HG02763 (cell line): Measurements from ENCODE around the gene CEP192.
"Not testable (repeated sequence)": the region's sequence is repeated elsewhere in the genome, so short reads cannot be mapped to it uniquely, and the experiment has no call there.

Experiments
- ATAC-seq: cut with Tn5 transposase; IDR thresholded peaks from one replicate; pipeline ENCODE4 v1.9.1; 2021; ENCODE audit warnings: mild to moderate bottlenecking, moderate library complexity; ENCODE audit not compliant: unreplicated experiment

CEP192 gene

GRCh38 chr18:13028869-13029268, 37.7 kb downstream of the CEP192 start:
- no peak for ATAC-seq

GRCh38 chr18:13032173-13032572, 41.0 kb downstream of the CEP192 start:
- no peak for ATAC-seq

GRCh38 chr18:13035249-13035914, 44.2 kb downstream of the CEP192 start:
- ATAC-seq = no peak

- no peak for ATAC-seq
Measured at GRCh38 chr18:13036622-13037320, 45.6 kb downstream of the CEP192 start.

GRCh38 chr18:13039806-13040205, 48.6 kb downstream of the CEP192 start:
- ATAC-seq = no peak

GRCh38 chr18:13043066-13043465, 51.9 kb downstream of the CEP192 start:
- no peak for ATAC-seq

- no peak for ATAC-seq
Measured at GRCh38 chr18:13048061-13048595, 57.0 kb downstream of the CEP192 start.

GRCh38 chr18:13051159-13051558, 60.0 kb downstream of the CEP192 start:
- ATAC-seq = no peak

- ATAC-seq = no peak
Measured at GRCh38 chr18:13051950-13052349, 60.8 kb downstream of the CEP192 start.

GRCh38 chr18:13054336-13054735, 63.2 kb downstream of the CEP192 start:
- ATAC-seq = no peak

- ATAC-seq = no peak
Measured at GRCh38 chr18:13061630-13062189, 70.5 kb downstream of the CEP192 start.

GRCh38 chr18:13067124-13067523, 76.0 kb downstream of the CEP192 start:
- no peak for ATAC-seq

GRCh38 chr18:13067966-13068365, 76.8 kb downstream of the CEP192 start:
- ATAC-seq = no peak

GRCh38 chr18:13070460-13070859, 79.3 kb downstream of the CEP192 start:
- ATAC-seq = no peak

GRCh38 chr18:13076886-13077285, 85.7 kb downstream of the CEP192 start:
- ATAC-seq = no peak

GRCh38 chr18:13077473-13077872, 86.3 kb downstream of the CEP192 start:
- ATAC-seq = no peak

- not testable (repeated sequence) for ATAC-seq
Measured at GRCh38 chr18:13078065-13078464, 86.9 kb downstream of the CEP192 start.

GRCh38 chr18:13086906-13087305, 95.7 kb downstream of the CEP192 start:
- no peak for ATAC-seq

GRCh38 chr18:13095466-13095865, 104.3 kb downstream of the CEP192 start:
- no peak for ATAC-seq

- ATAC-seq = no peak
Measured at GRCh38 chr18:13096232-13096631, 105.1 kb downstream of the CEP192 start.

- no peak for ATAC-seq
Measured at GRCh38 chr18:13096719-13097118, 105.6 kb downstream of the CEP192 start.

- not testable (repeated sequence) for ATAC-seq
Measured at GRCh38 chr18:13098104-13098503, 106.9 kb downstream of the CEP192 start.
